Stimulated activated CD4-positive, alpha-beta T cell treated with anti-CD3 and anti-CD28 coated beads, Interleukin-12 subunit alpha, Interleukin-12 subunit beta, amount 100 ng/mL, for 48 hours (primary cell): ENCODE measurements around the gene PARS2.

ENCODE experiments used
- DNase-seq, 3 donors: peaks; one replicate each; pipeline ENCODE4 v3.0.0-alpha.2; 2020; ENCODE audit warnings: low read depth in 2 of 3, low spot score in 1 of 3

PARS2 gene

DNA sequence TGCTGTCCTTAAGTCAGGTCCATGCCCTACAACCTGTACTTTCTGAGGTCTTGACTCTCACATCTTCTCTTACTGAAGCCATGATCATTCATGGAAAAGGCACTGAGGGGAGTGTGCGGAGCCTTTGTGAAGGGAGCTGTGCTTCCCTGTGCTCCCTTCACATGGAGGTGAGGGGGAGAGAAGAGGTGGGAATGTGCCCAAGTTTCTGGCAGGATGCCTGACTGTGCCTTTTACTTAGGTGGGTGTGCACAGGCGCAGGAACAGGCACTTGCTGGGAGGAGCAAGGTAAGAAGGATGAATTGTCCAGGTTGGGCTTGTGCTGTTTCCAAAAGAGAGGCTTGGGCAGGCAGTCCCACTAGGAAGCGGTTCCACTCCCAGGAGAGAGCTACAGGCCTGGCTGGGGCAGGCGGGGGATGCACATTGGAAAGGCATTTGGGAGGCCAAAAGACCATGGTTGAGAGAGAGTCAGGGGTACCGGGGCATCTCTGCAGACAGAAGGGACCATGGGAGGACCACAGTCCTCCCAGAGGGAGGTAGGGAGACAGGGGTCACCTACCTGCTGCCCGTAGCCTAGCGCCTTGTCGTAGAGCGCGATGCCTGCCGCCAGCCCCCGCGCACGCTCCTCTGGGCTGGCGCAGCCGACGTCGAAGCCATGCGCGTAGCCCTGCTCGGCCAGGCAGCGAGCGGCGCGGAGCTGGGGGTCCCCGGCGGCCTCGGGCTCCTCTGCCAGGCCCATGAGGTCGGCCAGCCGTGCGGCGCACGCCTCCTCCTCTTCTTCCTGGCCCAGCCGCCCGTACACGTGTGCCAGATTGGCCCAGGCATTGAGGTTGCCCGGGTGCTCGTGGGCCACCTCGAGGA lies 35.9 kb upstream of the PARS2 start:
- no peak for DNase-seq

DNA sequence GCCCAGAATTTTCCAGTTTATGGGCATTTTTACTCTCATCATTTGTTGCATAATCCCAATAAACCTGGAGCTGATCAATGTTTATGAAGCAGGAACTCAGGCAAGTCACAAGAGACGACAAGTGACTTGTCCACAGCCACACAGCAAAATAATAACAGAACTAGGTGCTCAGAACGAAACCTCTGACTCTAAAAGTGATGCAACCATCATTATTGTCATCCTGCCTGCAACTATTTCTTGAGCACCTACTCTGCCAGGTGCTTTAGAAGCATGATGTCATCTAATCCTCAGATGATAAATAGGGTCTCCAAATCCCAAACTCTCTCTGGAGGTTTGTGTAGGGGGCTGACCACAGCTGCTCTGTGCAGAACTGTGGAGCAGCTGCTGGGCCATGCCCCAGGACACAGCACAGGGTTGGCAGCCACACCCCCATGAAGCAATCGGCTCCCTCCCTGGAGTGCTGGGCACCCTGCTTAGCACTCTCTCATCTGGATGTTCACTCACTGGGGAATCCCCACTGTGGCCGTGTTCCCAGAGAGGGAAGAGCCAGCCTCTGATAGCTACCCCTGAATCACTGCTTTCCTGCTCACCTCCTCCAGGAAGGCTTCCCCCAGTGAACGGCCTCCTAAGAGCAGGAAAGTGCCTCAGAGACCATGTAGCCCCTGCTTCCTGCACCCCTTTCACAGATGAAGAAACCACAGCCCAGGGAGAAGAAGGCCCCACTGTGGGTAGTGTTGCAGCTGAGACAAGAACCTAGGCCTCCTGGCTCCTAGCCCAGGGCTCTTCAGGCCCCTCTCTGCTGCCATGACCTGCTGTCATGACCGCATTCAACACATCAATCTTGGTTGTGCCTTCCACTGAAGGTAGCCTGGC lies 34.7 kb upstream of the PARS2 start:
- peak; percentile 31 to 44 (median 39) for DNase-seq

DNA sequence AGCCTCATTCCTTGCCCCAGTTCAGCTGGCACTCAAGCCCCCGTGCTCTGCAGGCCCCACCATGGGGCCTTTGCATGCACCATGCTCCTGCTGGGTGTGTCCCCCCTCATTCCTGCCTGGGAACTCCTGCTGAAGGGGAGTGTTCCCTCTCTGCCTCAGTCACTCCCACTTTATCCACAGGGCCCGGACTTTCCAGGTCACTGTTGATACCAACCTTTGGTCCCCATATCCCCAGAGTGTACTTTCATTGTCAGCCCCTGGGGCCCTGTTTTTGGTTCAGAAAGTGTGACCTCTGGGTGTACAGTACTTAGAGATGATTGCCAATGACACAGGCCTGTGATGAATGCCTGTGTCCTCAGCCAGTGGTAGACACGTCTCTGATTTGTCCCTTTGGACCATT lies 33.9 kb upstream of the PARS2 start:
- no peak for DNase-seq

- no peak for DNase-seq
Observed at GRCh38 chr1:54796902-54797301, 32.6 kb upstream of the PARS2 start.

GRCh38 chr1:54795841-54796468 lies 31.6 kb upstream of the PARS2 start:
- DNase-seq: no peak

GRCh38 chr1:54795356-54795665 lies 31.0 kb upstream of the PARS2 start:
- DNase-seq: no peak

DNA sequence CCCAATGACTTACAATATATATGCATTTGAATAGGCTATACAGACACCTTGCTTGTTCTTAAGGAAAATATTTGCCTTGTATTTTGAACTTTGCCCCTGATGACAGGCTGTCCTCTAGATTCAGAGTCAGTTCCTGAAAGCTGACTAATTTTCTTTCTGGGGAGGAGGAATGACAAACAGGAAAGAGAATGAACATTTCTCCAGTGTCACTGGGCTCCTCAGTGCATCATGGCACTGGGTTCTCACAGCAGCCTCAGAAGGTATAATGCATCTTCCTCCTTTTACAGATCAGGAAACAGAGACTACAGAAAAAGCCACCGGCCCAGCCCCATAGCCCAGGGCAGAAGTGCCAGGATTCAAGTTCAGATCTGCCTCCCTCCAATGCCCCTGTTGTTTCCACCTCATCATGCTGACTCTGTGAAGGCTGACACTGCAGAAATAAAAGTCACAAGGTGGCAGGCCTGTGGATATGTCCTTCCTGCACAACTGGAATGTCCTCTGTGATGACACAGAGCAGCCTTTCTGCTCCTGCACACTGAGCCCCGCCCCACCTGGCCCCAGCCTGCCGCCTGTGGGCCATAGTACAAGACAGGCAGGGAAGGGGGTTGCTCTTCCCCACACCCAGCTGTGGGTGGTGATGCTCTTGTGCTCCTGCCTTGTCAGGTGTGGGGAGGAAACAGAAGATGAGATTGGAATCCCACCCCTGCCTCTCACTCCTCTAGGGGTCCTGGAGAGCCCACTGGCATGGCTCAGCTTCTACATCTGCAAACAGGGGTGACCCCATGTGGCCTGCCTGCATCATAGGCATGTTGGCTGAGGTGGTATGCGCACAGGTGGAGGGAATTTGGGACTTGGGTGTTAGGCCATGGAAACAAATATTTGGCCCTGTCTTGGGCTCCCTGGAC lies 30.4 kb upstream of the PARS2 start:
- DNase-seq: no peak

GRCh38 chr1:54792686-54793282 lies 28.5 kb upstream of the PARS2 start:
- no peak for DNase-seq

GRCh38 chr1:54791880-54792522 lies 27.7 kb upstream of the PARS2 start:
- peak; percentile 51 to 71 (median 60) for DNase-seq

- DNase-seq: no peak
Observed at GRCh38 chr1:54788459-54788858, 24.1 kb upstream of the PARS2 start.

DNA sequence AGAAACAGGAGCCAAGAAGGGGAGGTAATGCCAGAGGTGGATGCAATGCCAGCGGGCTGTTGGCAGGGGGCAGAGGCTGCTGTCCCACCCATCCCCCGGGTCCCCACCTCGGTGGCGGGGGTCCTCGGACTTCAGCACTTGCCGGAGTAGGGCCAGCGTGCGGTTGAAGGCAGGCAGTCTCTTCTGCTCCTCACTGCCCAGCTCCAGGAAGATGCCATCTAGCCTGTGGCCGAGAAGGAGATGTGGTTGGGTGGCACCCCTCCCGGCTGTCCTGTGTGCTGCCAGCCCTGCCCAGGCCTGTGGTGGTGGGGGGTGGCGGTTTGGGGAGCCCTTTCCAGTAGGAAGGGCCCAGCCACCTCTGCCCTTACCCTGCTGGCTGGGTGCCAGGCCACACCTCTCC lies 23.3 kb upstream of the PARS2 start:
- no peak for DNase-seq

GRCh38 chr1:54786778-54787177 lies 22.5 kb upstream of the PARS2 start:
- no peak for DNase-seq

GRCh38 chr1:54784066-54784465 lies 19.7 kb upstream of the PARS2 start:
- DNase-seq: no peak

DNA sequence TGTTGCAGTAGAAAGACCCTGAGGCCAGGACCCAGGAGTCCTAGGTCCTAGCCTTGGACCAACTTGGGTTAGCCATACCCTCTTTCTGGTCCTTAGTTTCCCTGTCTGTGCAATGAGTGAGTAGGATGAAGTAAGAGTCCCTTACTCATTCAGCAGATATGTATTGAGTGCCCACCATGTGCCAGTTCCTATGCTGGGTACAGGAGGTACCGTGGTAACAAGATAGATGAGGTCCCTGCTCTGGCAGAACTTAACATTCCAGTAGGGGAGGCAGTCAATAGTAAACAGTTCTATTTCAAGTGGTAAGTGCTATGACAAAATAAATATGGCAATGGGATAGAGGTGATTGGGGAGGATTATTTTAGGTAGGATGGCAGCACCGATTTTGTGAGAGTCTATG lies 18.3 kb upstream of the PARS2 start:
- no peak for DNase-seq

- no peak for DNase-seq
Observed at GRCh38 chr1:54782156-54782555, 17.8 kb upstream of the PARS2 start.

GRCh38 chr1:54781023-54781723 lies 16.9 kb upstream of the PARS2 start:
- no peak for DNase-seq

DNA sequence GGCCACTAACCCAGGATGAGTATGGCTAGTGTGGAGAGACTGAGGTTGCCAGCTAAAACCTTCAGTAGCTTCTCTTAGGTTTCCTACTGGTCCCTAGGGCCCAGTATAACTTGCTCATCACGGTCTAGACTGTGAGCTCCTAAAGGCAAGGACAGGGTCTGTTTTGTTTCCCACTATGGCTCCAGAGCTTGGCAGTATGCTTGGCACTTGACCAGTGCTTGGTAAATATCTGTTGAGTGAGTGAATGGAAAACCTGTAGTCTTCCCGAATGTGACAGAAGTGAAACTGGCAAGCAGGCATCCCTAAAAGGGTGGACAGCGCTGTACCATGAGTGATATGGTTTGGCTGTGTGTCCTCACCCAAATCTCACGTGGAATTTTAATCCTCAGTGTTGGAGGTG lies 13.1 kb upstream of the PARS2 start:
- no peak for DNase-seq

GRCh38 chr1:54777011-54777410 lies 12.7 kb upstream of the PARS2 start:
- no peak for DNase-seq
